Measurements from ENCODE around the gene NUDT14. TPM values are rescaled to one million over a fixed set of nuclear protein-coding genes. Genes with fewer than 3 reads are reported as not detected.

The NUDT14 gene
- total RNA-seq, 1 experiment from 2014 or later: 4.0 TPM

GRCh38 chr14:105135700-105136395 lies 45.3 kb downstream of the NUDT14 start:
- DNase-seq (ENCODE audit: low read depth): no peak

- no peak for DNase-seq (ENCODE audit: low read depth)
These were observed 48.0 kb downstream of the NUDT14 start for GRCh38 chr14:105132921-105133654.

DNA sequence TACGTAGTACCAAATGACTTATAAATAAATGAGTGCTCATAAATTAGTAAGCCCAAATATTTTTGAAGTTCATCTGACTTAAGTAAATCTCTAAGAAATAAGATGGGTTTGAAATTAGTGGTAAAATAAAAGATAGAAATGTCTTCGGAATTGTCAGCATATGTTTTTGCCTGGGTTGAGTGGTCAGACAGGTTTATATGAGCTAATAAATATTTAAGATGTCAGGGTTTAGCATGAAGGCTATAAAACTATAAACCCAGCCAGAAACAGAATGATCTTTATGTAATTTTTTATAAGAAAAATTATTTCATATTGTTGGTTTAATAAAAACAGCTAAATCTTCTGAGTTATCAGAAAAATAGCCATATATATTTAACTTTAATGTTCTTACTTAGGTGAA lies 49.9 kb downstream of the NUDT14 start:
- DNase-seq (ENCODE audit: low read depth): no peak

DNA sequence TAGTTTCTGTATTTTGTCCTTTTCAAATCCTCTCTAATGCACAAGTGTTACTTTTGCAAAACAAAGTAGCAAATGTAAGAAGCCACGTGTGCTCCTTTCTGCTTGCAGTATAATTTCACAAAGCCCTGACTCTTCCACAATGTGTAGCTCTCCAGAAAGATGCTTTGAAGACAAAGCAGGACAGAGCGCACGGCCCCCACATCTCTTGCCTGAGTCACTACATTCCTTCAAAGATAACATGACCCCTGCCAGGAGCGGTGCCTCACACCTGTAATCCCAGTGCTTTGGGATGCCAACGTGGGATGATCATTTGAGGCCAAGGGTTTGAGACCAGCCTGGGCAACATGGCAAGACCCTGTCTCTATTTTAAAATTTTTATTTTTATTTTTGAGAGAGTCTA lies 53.1 kb downstream of the NUDT14 start:
- no peak for DNase-seq (ENCODE audit: low read depth)

DNA sequence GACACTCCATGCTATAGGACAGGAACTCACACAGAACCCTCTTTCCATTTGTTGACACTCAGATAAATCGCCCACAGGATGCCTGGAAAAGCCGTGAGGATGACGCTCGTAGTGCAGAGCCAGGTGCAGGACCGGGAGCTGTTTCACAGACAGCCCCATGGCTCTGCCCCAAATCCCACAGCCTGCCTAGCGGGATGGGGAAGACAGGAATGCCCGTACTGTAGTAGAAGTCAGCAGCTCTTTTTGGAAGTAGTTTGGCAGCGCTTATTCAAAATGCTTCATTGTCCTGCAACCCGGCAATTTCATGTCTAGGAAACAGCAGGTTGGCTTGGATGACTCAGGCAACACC lies 54.2 kb downstream of the NUDT14 start:
- no peak for DNase-seq (ENCODE audit: low read depth)

DNA sequence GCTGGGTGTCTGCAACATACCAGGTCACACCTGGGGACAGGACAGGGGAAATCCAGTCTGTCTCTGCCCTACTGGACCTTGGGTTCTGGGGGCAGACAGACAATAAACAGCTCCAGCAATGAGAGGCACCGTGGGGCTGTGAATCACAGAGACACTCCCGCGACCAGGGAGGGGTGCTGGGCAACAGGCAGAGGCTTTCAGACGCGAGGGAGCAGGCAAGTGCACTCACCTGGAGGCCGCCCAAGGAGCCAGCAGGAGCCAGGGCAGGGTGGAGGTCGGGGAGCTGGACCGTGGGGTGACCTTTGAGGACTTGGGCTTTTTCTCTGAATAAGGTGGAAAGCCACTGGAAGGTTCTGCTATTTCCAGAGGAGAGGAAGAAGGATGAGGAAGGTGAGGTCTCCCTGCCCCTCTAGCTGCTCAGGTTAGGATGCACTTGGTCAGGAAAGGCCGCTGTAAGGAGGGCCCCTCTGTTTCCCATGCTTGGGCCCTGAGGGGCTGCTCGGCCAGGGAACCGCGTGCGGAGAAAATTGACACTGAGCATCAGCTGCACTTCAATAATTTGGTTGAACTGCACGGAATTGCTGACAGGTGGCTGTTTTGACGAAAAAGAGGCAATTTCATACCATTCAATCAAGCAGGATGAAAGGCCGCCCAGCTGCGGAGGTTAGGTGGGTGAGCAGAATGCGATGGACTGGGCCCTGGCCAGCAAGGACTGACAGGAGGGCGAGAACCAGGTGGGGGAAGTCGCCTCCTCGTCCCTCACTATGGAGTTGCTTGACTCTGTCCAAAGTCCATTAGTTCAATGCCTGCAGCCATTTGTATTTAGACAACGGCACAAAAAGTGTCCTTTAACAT lies 54.8 kb downstream of the NUDT14 start:
- DNase-seq (ENCODE audit: low read depth): no peak

DNA sequence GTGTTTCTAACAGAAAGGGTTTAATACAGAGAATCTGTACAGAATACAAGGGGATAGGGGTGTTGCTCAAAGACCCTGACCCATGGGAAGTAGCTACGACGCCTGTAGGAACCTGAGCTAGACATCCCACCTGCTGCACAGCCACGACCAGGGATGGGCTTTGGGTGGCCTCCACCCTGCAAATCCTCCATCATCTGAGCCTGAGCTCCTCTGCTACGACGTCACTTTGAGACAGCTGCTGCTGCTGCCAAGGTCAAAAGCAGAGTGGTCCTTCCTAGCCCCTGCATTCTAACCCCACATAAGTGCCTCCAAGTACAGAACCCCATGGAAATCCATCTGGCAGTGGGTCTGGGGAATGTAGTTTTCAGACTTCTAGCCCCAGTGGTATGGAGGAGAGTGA lies 56.3 kb downstream of the NUDT14 start:
- DNase-seq (ENCODE audit: low read depth): no peak

DNA sequence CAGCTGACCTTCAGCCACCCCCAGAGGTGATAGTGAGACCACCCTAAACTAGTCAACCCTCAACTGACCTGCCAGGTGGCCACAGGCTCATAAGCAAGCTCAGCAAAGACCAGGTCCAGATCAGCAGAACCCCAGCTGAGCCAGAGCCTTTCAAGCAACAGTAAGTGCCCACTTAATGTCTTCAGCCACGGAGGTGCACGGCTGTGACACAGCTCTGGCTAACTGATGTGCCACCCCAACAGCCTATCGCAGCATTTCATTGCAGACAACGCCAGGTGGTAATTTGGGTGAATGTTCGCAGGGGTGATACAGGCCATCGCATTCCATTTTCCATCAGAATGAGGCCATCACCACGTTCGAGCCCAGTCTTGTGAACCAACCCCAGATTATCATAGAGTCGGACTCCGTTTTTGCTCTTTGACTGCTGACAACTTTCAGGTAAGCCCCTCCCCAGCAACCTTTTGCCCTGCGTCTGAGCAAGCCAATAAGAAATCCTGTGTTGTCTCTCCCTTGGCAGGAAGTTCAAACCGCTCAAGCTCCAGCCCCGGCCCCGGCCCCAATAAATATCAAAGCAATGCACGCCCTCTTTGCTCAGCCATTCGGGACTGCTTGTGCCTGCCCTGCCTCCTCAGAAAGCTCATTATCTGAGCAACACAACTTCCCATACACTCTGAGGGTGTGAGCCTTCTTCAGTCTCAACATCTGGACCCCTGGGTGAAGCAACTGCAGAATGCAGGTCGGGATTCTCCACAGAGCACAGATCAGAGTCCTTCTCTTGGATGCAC lies 56.9 kb downstream of the NUDT14 start:
- no peak for DNase-seq (ENCODE audit: low read depth)

DNA sequence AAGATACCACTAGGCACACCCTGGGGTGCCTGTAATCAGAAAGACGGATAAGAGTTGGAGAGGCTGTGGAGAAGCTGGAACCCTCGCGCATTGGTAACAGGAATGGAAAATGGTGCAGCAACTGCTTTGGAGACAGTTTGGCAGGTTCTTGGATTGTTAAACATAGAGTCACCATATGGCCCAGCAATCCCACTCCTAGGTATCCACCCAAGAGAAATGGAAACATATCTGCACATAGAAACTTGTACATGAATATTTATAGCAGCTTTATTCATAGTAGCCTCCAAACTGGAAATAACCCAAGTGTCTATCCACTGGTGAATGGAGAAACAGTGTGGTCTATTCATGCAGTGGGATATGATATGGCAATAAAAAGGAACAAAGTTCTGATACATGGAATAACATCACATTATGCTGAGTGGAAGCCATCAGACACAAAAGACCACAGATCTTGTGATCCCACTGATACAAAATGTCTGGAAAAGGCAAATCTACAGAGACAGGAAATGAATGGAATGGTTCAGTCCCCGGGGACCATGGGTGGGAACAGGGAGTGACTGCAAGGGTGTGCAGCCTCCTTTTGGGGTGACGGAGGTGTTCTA lies 57.9 kb downstream of the NUDT14 start:
- DNase-seq (ENCODE audit: low read depth): no peak

Other genes starting within 250 kb of the NUDT14 start
- 3.6 and 3.7 TPM in 2 replicates for gene AHNAK2, start 202.9 kb downstream of the NUDT14 start, total RNA-seq (2014; rRNA removed; shearing (Covaris generic))
- gene CLBA1, start 195.5 kb downstream of the NUDT14 start, total RNA-seq (2014; rRNA removed; shearing (Covaris generic)): 3.9 and 8.2 TPM in 2 replicates
- gene CDCA4, start 160.2 kb downstream of the NUDT14 start, total RNA-seq (2014; rRNA removed; shearing (Covaris generic)): 39.0 and 42.3 TPM in 2 replicates
- gene GPR132, start 115.9 kb downstream of the NUDT14 start, total RNA-seq (2014; rRNA removed; shearing (Covaris generic)): under 0.01 TPM in 1 of 2 replicates, not detected in the other
- not detected in 2 replicates for gene JAG2, start 12.5 kb downstream of the NUDT14 start, total RNA-seq (2014; rRNA removed; shearing (Covaris generic))
- gene BTBD6, start 67.2 kb upstream of the NUDT14 start, total RNA-seq (2014; rRNA removed; shearing (Covaris generic)): 43.4 and 44.9 TPM in 2 replicates
- 13.7 and 13.9 TPM in 2 replicates for gene BRF1, start 119.7 kb upstream of the NUDT14 start, total RNA-seq (2014; rRNA removed; shearing (Covaris generic))
- gene PACS2, start 133.4 kb upstream of the NUDT14 start, total RNA-seq (2014; rRNA removed; shearing (Covaris generic)): 18.1 and 18.6 TPM in 2 replicates
- gene TEX22, start 217.2 kb upstream of the NUDT14 start, total RNA-seq (2014; rRNA removed; shearing (Covaris generic)): not detected in 2 replicates
- 15.3 and 18.4 TPM in 2 replicates for gene MTA1, start 238.5 kb upstream of the NUDT14 start, total RNA-seq (2014; rRNA removed; shearing (Covaris generic))